ENCODE data around the gene POTEF.
A peak's percentile ranks its signal among the peaks of the same experiment; 100 is the strongest.
"Not testable (repeated sequence)": the region's sequence is repeated elsewhere in the genome, so short reads cannot be mapped to it uniquely, and the experiment has no call there.

POTEF gene

GRCh38 chr2:130056336-130056735 is 72.7 kb downstream of the POTEF start:
- H3K9me3 Mint-ChIP-seq, H3K27ac Mint-ChIP-seq, H3K27me3 Mint-ChIP-seq, H3K4me1 Mint-ChIP-seq, H3K4me3 Mint-ChIP-seq, DNase-seq, ATAC-seq: not testable (repeated sequence)

GRCh38 chr2:130053217-130053911 is 75.7 kb downstream of the POTEF start:
- H3K27ac Mint-ChIP-seq: peak overlapping the region in 1 of 2 donors; percentile 92
- not testable (repeated sequence) for H3K4me3 Mint-ChIP-seq, H3K4me1 Mint-ChIP-seq, ATAC-seq, DNase-seq, H3K27me3 Mint-ChIP-seq, H3K9me3 Mint-ChIP-seq

- H3K4me1 Mint-ChIP-seq, ATAC-seq, H3K4me3 Mint-ChIP-seq, DNase-seq, H3K27me3 Mint-ChIP-seq, H3K27ac Mint-ChIP-seq, H3K9me3 Mint-ChIP-seq: not testable (repeated sequence)
These were observed 76.6 kb downstream of the POTEF start for GRCh38 chr2:130052376-130052775.

- not testable (repeated sequence) for H3K27me3 Mint-ChIP-seq, DNase-seq, ATAC-seq, H3K27ac Mint-ChIP-seq, H3K9me3 Mint-ChIP-seq, H3K4me3 Mint-ChIP-seq, H3K4me1 Mint-ChIP-seq
These were observed 80.6 kb downstream of the POTEF start for GRCh38 chr2:130048422-130048821.

- not testable (repeated sequence) for H3K27ac Mint-ChIP-seq, H3K9me3 Mint-ChIP-seq, H3K4me3 Mint-ChIP-seq, ATAC-seq, H3K4me1 Mint-ChIP-seq, H3K27me3 Mint-ChIP-seq, DNase-seq
These were observed 90.8 kb downstream of the POTEF start for GRCh38 chr2:130038265-130038603.

GRCh38 chr2:130025931-130026330 is 103.1 kb downstream of the POTEF start:
- H3K9me3 Mint-ChIP-seq, H3K27ac Mint-ChIP-seq, H3K4me1 Mint-ChIP-seq, DNase-seq, H3K4me3 Mint-ChIP-seq, ATAC-seq: not testable (repeated sequence)
- peaks cover 23% of the 10 kb centered on the region for H3K27me3 Mint-ChIP-seq

Measured in stimulated activated naive CD8-positive, alpha-beta T cell treated with anti-CD3 and anti-CD28 coated beads, Interleukin-15, amount 100 ng/mL, for 72 hours (primary cell).